K562 (cell line): ENCODE measurements around the gene ZNF33A. TPM values are rescaled to one million over a fixed set of nuclear protein-coding genes. Genes with fewer than 3 reads are reported as not detected.

Source experiments
- ATAC-seq: fragments of 200-7000 bp; cut with Tn5 transposase; 3 replicates; pipeline ENCODE4 v1.9.1; 2020; ENCODE audit warnings: moderate library complexity
- BruUV-seq: library from RNA; stranded (reverse); fragments of 400-500 nt; replicated peaks from 2 replicates; lab custom pipeline; 2021; lab: Mats Ljungman, UMichigan
- CTCF ChIA-PET: fragments of 300-600 bp; formaldehyde crosslinking; extraction: SDS; loops from one replicate; lab custom pipeline; 2021; ENCODE audit warnings: low intra/inter-chr PET ratio; lab: Yijun Ruan, JAX
- POLR2A ChIA-PET: fragments of 300-600, 350-650 bp; sonication (Branson Sonifier 250); formaldehyde crosslinking; extraction: SDS; loops from one replicate; lab custom pipeline; 2021; ENCODE audit warnings: antibody characterized with exemption, inconsistent platforms; lab: Yijun Ruan, JAX
- DNase-seq, 4 experiments: peaks; one replicate each; pipeline versions ENCODE4 v3.0.0 to v3.0.0-alpha.2; 2011 to 2018; ENCODE audit warnings: low spot score in 3 of 4, mixed read lengths in 3 of 4; ENCODE audit errors: extremely low read depth in 1 of 4
- FAIRE-seq: peaks from 2 replicates; lab custom pipeline; 2011; peaks lifted over from hg19 to GRCh38; lab: Jason Lieb, UNC
- H2AFZ ChIP-seq: 2 replicates; pipeline ENCODE4 v1.6.0; 2011; ENCODE audit warnings: low read depth, low read length, control low read depth, inconsistent platforms
- H3K27ac ChIP-seq: fragments of 200-600 bp; 3 replicates; pipeline ENCODE4 v1.8.0; 2011; ENCODE audit warnings: low read depth, mild to moderate bottlenecking, control low read depth, inconsistent platforms, low read length, moderate library complexity, mixed read lengths; ENCODE audit errors: extremely low read depth
- H3K27me3 ChIP-seq, 2 experiments: fragments of 300-600 bp in 1 of 2; 2 replicates in 1 of 2; 3 replicates in 1 of 2; pipeline versions ENCODE4 v1.6.0 to v1.8.0; 2011; ENCODE audit warnings: inconsistent platforms in 2 of 2, low read length in 2 of 2, mild to moderate bottlenecking in 1 of 2, mixed read lengths in 1 of 2, moderate library complexity in 1 of 2; ENCODE audit not compliant: control insufficient read depth in 2 of 2, insufficient read depth in 2 of 2
- H3K36me3 ChIP-seq: fragments of 300-600 bp; 3 replicates; pipeline ENCODE4 v1.8.0; 2011; ENCODE audit warnings: mild to moderate bottlenecking, low read length, inconsistent platforms; ENCODE audit not compliant: control insufficient read depth, insufficient read depth
- H3K4me1 ChIP-seq, 2 experiments: fragments of 200-600 bp in 1 of 2; replicated peaks in 1 of 2; 2 replicates in 1 of 2; 3 replicates in 1 of 2; pipeline versions ENCODE4 v1.5.1 to v1.8.0; 2011; ENCODE audit warnings: inconsistent platforms in 2 of 2, low read length in 2 of 2, mild to moderate bottlenecking in 1 of 2, mixed read lengths in 1 of 2, moderate library complexity in 1 of 2; ENCODE audit not compliant: control insufficient read depth in 2 of 2, insufficient read depth in 2 of 2
- H3K4me2 ChIP-seq: 2 replicates; pipeline ENCODE4 v1.6.1; 2011; ENCODE audit warnings: low read length, control low read depth, inconsistent platforms, mixed read lengths; ENCODE audit not compliant: insufficient read depth
- H3K4me3 ChIP-seq: fragments of 200-600 bp; sonication (generic), shearing (Covaris generic); 2 replicates; pipeline ENCODE4 v1.5.1; 2016; ENCODE audit warnings: control low read depth, inconsistent platforms
- H3K79me2 ChIP-seq: fragments of 200-600 bp; 3 replicates; pipeline ENCODE4 v1.8.0; 2011; ENCODE audit warnings: low read length, inconsistent platforms; ENCODE audit not compliant: control insufficient read depth, insufficient read depth
- H3K9ac ChIP-seq, 2 experiments: 2 replicates each; pipeline versions ENCODE4 v1.6.0 to v1.6.1; 2011; ENCODE audit warnings: low read depth in 2 of 2, low read length in 2 of 2, control low read depth in 1 of 2, inconsistent platforms in 1 of 2, mild to moderate bottlenecking in 1 of 2, mixed read lengths in 1 of 2; ENCODE audit not compliant: insufficient read depth in 1 of 2
- H3K9me1 ChIP-seq: one replicate; pipeline ENCODE4 v1.6.0; 2011; ENCODE audit warnings: inconsistent platforms, mild to moderate bottlenecking, low read length, moderate library complexity; ENCODE audit not compliant: control insufficient read depth, insufficient read depth
- H3K9me3 ChIP-seq: replicated peaks from 2 replicates; pipeline ENCODE4 v1.5.1; 2011; ENCODE audit warnings: low read depth, low read length, inconsistent platforms; ENCODE audit not compliant: control insufficient read depth, insufficient read depth
- H4K20me1 ChIP-seq: replicated peaks from 2 replicates; pipeline ENCODE4 v1.6.1; 2011; ENCODE audit warnings: low read length, inconsistent platforms, mixed read lengths; ENCODE audit not compliant: control insufficient read depth, insufficient read depth
- CEBPB ChIP-seq: fragments of 450-650 bp; IDR thresholded peaks from 2 replicates; pipeline ENCODE4 v1.6.1; 2016; ENCODE audit warnings: missing genetic modification characterization, missing compliant biosample characterization
- NEUROD1 ChIP-seq: fragments of 150-350 bp; IDR thresholded peaks from 2 replicates; pipeline ENCODE4 v1.6.1; 2014; ENCODE audit warnings: borderline replicate concordance, low read length, low read depth; ENCODE audit not compliant: partially characterized antibody
- RAD51 ChIP-seq: fragments of 450-650 bp; IDR thresholded peaks from 2 replicates; pipeline ENCODE4 v1.7.1; 2016; ENCODE audit warnings: low read depth, mild to moderate bottlenecking, borderline replicate concordance
- ZNF316 ChIP-seq: fragments of 450-650 bp; IDR thresholded peaks from 2 replicates; pipeline ENCODE4 v1.6.1; 2016
- WGBS: fragments of 100-300 bp; shearing (Covaris generic); methylation state at CpG from one replicate; pipeline ENCODE4 v1.1.6; 2016; ENCODE audit warnings: low coverage, mixed read lengths; ENCODE audit not compliant: insufficient coverage; ENCODE audit errors: missing lambda C conversion rate; 5-methylcytosine and 5-hydroxymethylcytosine counted together
- in situ Hi-C: fragments of 300-500 bp; cut with MboI; formaldehyde crosslinking; loops from 4 replicates; pipeline ENCODE4 v1.15.0; 2018; ENCODE audit warnings: inconsistent platforms, mixed read lengths
- intact Hi-C: fragments of 100-400 bp; cut with micrococcal nuclease; formaldehyde crosslinking; loops from 2 replicates; pipeline ENCODE4 v1.14.2; 2022
- polyA plus RNA-seq, 8 experiments: library from polyadenylated mRNA; depleted of rRNA in 4 of 8; stranded (reverse) in 5 of 8; unstranded in 3 of 8; fragments of >200 nt; fragmentation: Nextera tagmentation in 2 of 8; fragmentation: Illumina TruSeq in 1 of 8; extraction: Ambion mirVana in 2 of 8; extraction: Trizol in 1 of 8; gene quantifications; 2 replicates each; pipeline versions ENCODE4 v1.2.1 to v1.2.3, GENCODE V29; 2011 to 2014; ENCODE audit warnings: inconsistent platforms in 1 of 8, missing spikeins in 1 of 8
- total RNA-seq, 7 experiments: library from RNA; depleted of rRNA in 6 of 7; stranded (reverse); fragments of >200 nt in 6 of 7; fragmentation: Illumina TruSeq in 2 of 7; extraction: Trizol in 2 of 7; gene quantifications; 2 replicates each; pipeline versions ENCODE4 v1.2.1 to v1.2.3, GENCODE V29; 2011 to 2021; ENCODE audit warnings: low replicate concordance in 1 of 7

The ZNF33A gene
- total and polyA plus RNA-seq, 9 of the 15 experiments (the other 6 are each of a cell fraction or from before 2014, with no cell fraction given) = 8.1 to 27.5 (median 16.4) TPM

GRCh38 chr10:37972396-37972795, 38.1 kb upstream of the ZNF33A start:
- FAIRE-seq (no peak), ATAC-seq (no peak), DNase-seq (no peak)
- H3K9me1 ChIP-seq = no peaks in the 10 kb centered on the region
- CTCF ChIA-PET = no interaction called here
- no peaks in the 10 kb centered on the region for H4K20me1 ChIP-seq
- intact Hi-C loops (loop anchor here (10.0 kb wide), 1 partner anchor 122 kb away; the partner anchor contains the start of gene ZNF37A), in situ Hi-C loops (no loop called here)
- H3K79me2 ChIP-seq = peaks cover 7% of the 10 kb centered on the region; the same call in 2 of the 3 replicates
- POLR2A ChIA-PET = no interaction called here
- peak; percentile 45 for TF ChIP-seq ZNF316
- no peak for TF ChIP-seq NEUROD1
- H3K4me3 ChIP-seq = no peak overlapping the region
- H3K4me2 ChIP-seq = no peak overlapping the region
- H2AFZ ChIP-seq = no peak overlapping the region
- peaks cover 4 to 10% of the 10 kb centered on the region in 2 experiments; a peak in 3 of 5 replicates for H3K4me1 ChIP-seq
- no peaks in the 10 kb centered on the region for H3K27me3 ChIP-seq
- H3K9me3 ChIP-seq = no peaks in the 10 kb centered on the region
- 84% methylated on average over 1 of the region's 1 CpG for whole genome bisulfite sequencing
- H3K9ac ChIP-seq = no peak overlapping the region
- no TSS peak for BruUV-seq
- no peaks in the 10 kb centered on the region for H3K36me3 ChIP-seq
- H3K27ac ChIP-seq = no peak overlapping the region

DNA sequence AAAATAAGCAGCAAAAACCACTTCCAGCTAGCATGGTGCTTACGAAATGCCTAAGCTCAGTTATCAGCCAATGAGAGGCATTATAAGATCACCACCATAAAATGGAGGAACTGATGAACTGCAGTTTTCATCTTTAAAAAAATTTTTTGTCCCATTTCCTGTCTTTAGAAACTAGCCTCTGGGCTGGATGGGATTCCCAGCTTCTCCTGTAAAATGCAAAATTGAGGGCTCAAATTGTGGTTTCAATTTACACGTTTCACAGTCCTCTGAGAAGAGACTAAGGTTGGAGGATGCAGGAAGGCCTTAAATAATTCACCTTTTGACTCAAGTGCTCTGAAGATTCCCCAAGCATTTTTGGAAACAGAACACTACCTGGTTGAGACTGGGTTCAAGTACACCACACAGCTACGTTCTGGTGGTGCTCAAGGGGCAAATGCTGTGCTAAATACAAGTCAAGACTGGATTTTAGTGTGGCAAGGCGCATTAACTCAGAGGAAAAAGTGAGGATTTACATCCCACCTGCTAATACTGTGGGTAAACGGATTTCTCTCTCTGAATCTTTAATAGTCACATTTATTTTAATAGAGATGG, 35.0 kb upstream of the ZNF33A start:
- WGBS = 16% methylated on average over 5 of the region's 5 CpGs
- Histone ChIP-seq H3K4me2 (peak overlapping the region; percentile 94), H3K79me2 (peaks cover 7% of the 10 kb centered on the region; the same call in 2 of the 3 replicates), H3K9ac (peak overlapping the region; percentile 62 to 88; a peak in 3 of 4 replicates), H4K20me1 (no peaks in the 10 kb centered on the region), H3K27ac (peak overlapping the region; percentile 88), H3K36me3 (no peaks in the 10 kb centered on the region), H3K9me1 (no peaks in the 10 kb centered on the region), H3K27me3 (no peaks in the 10 kb centered on the region), H3K4me3 (peak overlapping the region; percentile 76), H2AFZ (peak overlapping the region; percentile 93), H3K4me1 (peaks cover 4 to 10% of the 10 kb centered on the region in 2 experiments; a peak in 3 of 5 replicates), H3K9me3 (no peaks in the 10 kb centered on the region)
- ChIA-PET POLR2A (interaction anchor here (1.2 to 1.7 kb wide), 2 partner anchors 15 to 85 kb away, joined by 3 to 4 read pairs; no protein-coding TSS in a partner anchor), CTCF (interaction anchor here (0.7 kb wide), 1 partner anchor 63 kb away, joined by 3 read pairs; no protein-coding TSS in a partner anchor)
- in situ Hi-C loops = no loop called here
- intact Hi-C loops = loop anchor here (10.0 kb wide), 1 partner anchor 119 kb away; the partner anchor contains the start of gene ZNF37A
- DNase-seq (peak in 1 of 4 experiments; percentile 21), ATAC-seq (no peak), FAIRE-seq (peak; percentile 65)
- TSS peak; percentile 62 for BruUV-seq
- no peak for TF ChIP-seq RAD51
- TF ChIP-seq CEBPB (tag) = peak; percentile 60
